Lung (tissue), 12 donors: ENCODE measurements around the gene CHST9. TPM values are rescaled to one million over a fixed set of nuclear protein-coding genes. Genes with fewer than 3 reads are reported as not detected.

Source experiments
- ATAC-seq: fragments of 200-7000 bp; cut with Tn5 transposase; one replicate; pipeline ENCODE4 v1.9.1; 2020; ENCODE audit warnings: moderate number of reproducible peaks; ENCODE audit not compliant: insufficient read depth, low FRiP score
- DNase-seq, 3 donors: peaks; one replicate each; pipeline ENCODE4 v3.0.0-alpha.2; 2013 to 2017
- H3K27ac ChIP-seq, 2 donors: one replicate each; pipeline ENCODE4 v1.5.1; 2013; ENCODE audit warnings: mild to moderate bottlenecking in 2 of 2, moderate library complexity in 2 of 2, control low read depth in 1 of 2, inconsistent platforms in 1 of 2, low read depth in 1 of 2, low read length in 1 of 2
- H3K27me3 ChIP-seq, 3 donors: one replicate each; pipeline ENCODE4 v1.5.1; 2013; ENCODE audit warnings: low read length in 2 of 3; ENCODE audit not compliant: control insufficient read depth in 3 of 3, insufficient read depth in 3 of 3
- H3K36me3 ChIP-seq, 4 donors: one replicate each; pipeline ENCODE4 v1.5.1; 2013; ENCODE audit warnings: low read length in 4 of 4, mild to moderate bottlenecking in 1 of 4, moderate library complexity in 1 of 4; ENCODE audit not compliant: control insufficient read depth in 4 of 4, insufficient read depth in 4 of 4
- H3K4me1 ChIP-seq, 5 donors: one replicate each; pipeline ENCODE4 v1.5.1; 2013; ENCODE audit warnings: low read length in 5 of 5, mild to moderate bottlenecking in 2 of 5, moderate library complexity in 1 of 5; ENCODE audit not compliant: control insufficient read depth in 5 of 5, insufficient read depth in 5 of 5
- H3K4me3 ChIP-seq: one replicate; pipeline ENCODE4 v1.5.1; 2013; ENCODE audit warnings: mild to moderate bottlenecking, control low read depth, moderate library complexity
- H3K9ac ChIP-seq, 2 donors: one replicate each; pipeline ENCODE4 v1.5.1; 2013; ENCODE audit warnings: low read length in 2 of 2, control low read depth in 1 of 2; ENCODE audit not compliant: insufficient read depth in 1 of 2
- H3K9me3 ChIP-seq, 4 donors: one replicate each; pipeline ENCODE4 v1.5.1; 2013; ENCODE audit warnings: low read length in 3 of 4, mild to moderate bottlenecking in 1 of 4, moderate library complexity in 1 of 4; ENCODE audit not compliant: control insufficient read depth in 4 of 4, insufficient read depth in 3 of 4
- CTCF ChIP-seq: IDR thresholded peaks from 2 replicates; pipeline ENCODE4 v1.5.1; 2012; ENCODE audit warnings: mild to moderate bottlenecking; ENCODE audit errors: control extremely low read depth, extremely low read depth
- WGBS, 2 donors: extraction: QIAGEN DNeasy Blood & Tissue Kit; methylation state at CpG; one replicate each; pipeline ENCODE4 v1.1.7; 2013; 5-methylcytosine and 5-hydroxymethylcytosine counted together
- polyA plus RNA-seq, 2 donors: library from polyadenylated mRNA; stranded (reverse); fragments of 200-250 nt; gene quantifications; one replicate each; pipeline ENCODE4 v1.2.1, GENCODE V29; 2013
- total RNA-seq, 2 donors: library from RNA; depleted of rRNA in 1 of 2; stranded (reverse); fragments of >200 nt in 1 of 2; gene quantifications; one replicate each; pipeline ENCODE4 v1.2.1, GENCODE V29; 2014 to 2021
- donor health status: control.
- donor health status: control.
- donor health status: Bipolar disorder and iron deficiency.
- donor health status: healthy.
- donor health status: DM: yes; HTN: yes; CAD: no.

Gene CHST9
- total and polyA plus RNA-seq, 4 donors: 2.9 to 19.6 (median 9.8) TPM

GRCh38 chr18:26992926-26993325 lies 192.2 kb downstream of the CHST9 start:
- H3K9ac ChIP-seq: no peak overlapping the region
- no peaks in the 10 kb centered on the region for H3K36me3 ChIP-seq
- H3K27ac ChIP-seq: no peak overlapping the region
- no peak for DNase-seq
- no peak overlapping the region for H3K4me3 ChIP-seq
- no peak for ATAC-seq
- no peak for TF ChIP-seq CTCF
- WGBS, 2 donors: 86 to 92% methylated on average over 2 of the region's 2 CpGs
- no peaks in the 10 kb centered on the region for H3K4me1 ChIP-seq
- H3K27me3 ChIP-seq: no peaks in the 10 kb centered on the region
- H3K9me3 ChIP-seq: no peaks in the 10 kb centered on the region

DNA sequence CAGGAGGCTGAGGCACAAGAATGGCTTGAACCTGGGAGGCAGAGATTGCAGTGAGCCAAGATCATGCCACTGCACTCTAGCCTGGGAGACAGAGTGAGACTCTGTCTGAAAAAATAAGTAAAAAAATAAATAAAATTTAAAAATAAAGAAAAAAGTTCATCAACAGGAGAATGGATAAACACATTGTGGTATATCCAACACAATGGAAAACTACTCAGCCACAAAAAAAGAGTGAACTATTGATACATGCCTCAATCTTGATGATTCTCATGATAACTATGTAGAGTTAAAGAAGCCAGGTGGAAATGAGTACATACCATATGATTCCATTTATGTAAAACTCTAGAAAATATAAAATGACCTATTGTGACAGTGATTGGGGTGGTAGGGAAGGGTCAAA lies 195.3 kb downstream of the CHST9 start:
- H3K36me3 ChIP-seq: no peaks in the 10 kb centered on the region
- no peak for DNase-seq
- no peak for ATAC-seq
- H3K4me1 ChIP-seq: no peaks in the 10 kb centered on the region
- no peaks in the 10 kb centered on the region for H3K9me3 ChIP-seq
- H3K9ac ChIP-seq: no peak overlapping the region
- no peak overlapping the region for H3K4me3 ChIP-seq
- no peak overlapping the region for H3K27ac ChIP-seq
- H3K27me3 ChIP-seq: no peaks in the 10 kb centered on the region
- no peak for TF ChIP-seq CTCF

GRCh38 chr18:26981360-26982082 lies 203.6 kb downstream of the CHST9 start:
- no peak for TF ChIP-seq CTCF
- 68 to 79% methylated on average over 6 of the region's 6 CpGs for WGBS, 2 donors
- peaks cover 0 to 2% (median 0%) of the 10 kb centered on the region in 4 donors for H3K9me3 ChIP-seq

More at GRCh38 chr18:26981360-26982082, 203.6 kb downstream of the CHST9 start:
- ATAC-seq (no peak), DNase-seq (no peak)
- no peak overlapping the region for H3K4me3 ChIP-seq
- no peak overlapping the region for H3K27ac ChIP-seq
- no peaks in the 10 kb centered on the region for H3K4me1 ChIP-seq
- no peaks in the 10 kb centered on the region for H3K36me3 ChIP-seq
- H3K27me3 ChIP-seq: peaks cover 0 to 3% (median 0%) of the 10 kb centered on the region in 3 donors
- no peak overlapping the region for H3K9ac ChIP-seq
